T-helper 1 cell treated with Interleukin-12 subunit alpha and Interleukin-12 subunit beta and Interleukin-4 antibody, amounts not matched to agents 30 ng/mL and 1 ng/mL, for 36 hours (primary cell): ENCODE measurements around the gene RNF157. TPM values are rescaled to one million over a fixed set of nuclear protein-coding genes. Genes with fewer than 3 reads are reported as not detected.

ENCODE experiments used
- intact Hi-C: fragments of 100-400 bp; cut with micrococcal nuclease; formaldehyde crosslinking; loops from one replicate; pipeline ENCODE4 v1.15.1; 2024
- total RNA-seq: library from RNA; stranded (reverse); gene quantifications from 2 replicates; pipeline ENCODE4 v1.2.3, GENCODE V29; 2022

The RNF157 gene
- total RNA-seq, 1 donor from 2014 or later = 104 TPM

GRCh38 chr17:76131692-76132573 is 108.4 kb downstream of the RNF157 start:
- intact Hi-C loops = no loop called here

GRCh38 chr17:76131051-76131691 is 109.1 kb downstream of the RNF157 start:
- intact Hi-C loops = no loop called here

GRCh38 chr17:76130473-76130872 is 109.8 kb downstream of the RNF157 start:
- intact Hi-C loops = no loop called here

- intact Hi-C loops = loop anchor here (2.0 kb wide), 1 partner anchor 15 kb away; the partner anchor contains the start of gene FOXJ1
Measured at GRCh38 chr17:76125922-76126321, 114.4 kb downstream of the RNF157 start.

GRCh38 chr17:76125391-76125675 is 115.0 kb downstream of the RNF157 start:
- intact Hi-C loops = no loop called here

- intact Hi-C loops = no loop called here
Measured at GRCh38 chr17:76124582-76125390, 115.5 kb downstream of the RNF157 start.

- intact Hi-C loops = no loop called here
Measured at GRCh38 chr17:76123749-76124581, 116.3 kb downstream of the RNF157 start.

GRCh38 chr17:76123191-76123499 is 117.1 kb downstream of the RNF157 start:
- intact Hi-C loops = no loop called here

- intact Hi-C loops = no loop called here
Measured at GRCh38 chr17:76122431-76123190, 117.7 kb downstream of the RNF157 start.

GRCh38 chr17:76121932-76122430 is 118.3 kb downstream of the RNF157 start:
- intact Hi-C loops = loop anchor here (1.0 kb wide), 4 partner anchors 19 to 177 kb away; partner anchors contain the start of gene EXOC7

- intact Hi-C loops = loop anchor here (1.0 kb wide), 4 partner anchors 17 to 179 kb away; partner anchors contain the start of gene EXOC7
Measured at GRCh38 chr17:76120658-76121008, 119.7 kb downstream of the RNF157 start.

- intact Hi-C loops = no loop called here
Measured at GRCh38 chr17:76119409-76120371, 120.6 kb downstream of the RNF157 start.

GRCh38 chr17:76115138-76115754 is 125.0 kb downstream of the RNF157 start:
- intact Hi-C loops = no loop called here

GRCh38 chr17:76111956-76112355 is 128.3 kb downstream of the RNF157 start:
- intact Hi-C loops = no loop called here

GRCh38 chr17:76107509-76107908 is 132.8 kb downstream of the RNF157 start:
- intact Hi-C loops = loop anchor here (5.0 to 10.0 kb wide), 2 partner anchors 95 to 397 kb away; partner anchors contain the start of gene RHBDF2

GRCh38 chr17:76106703-76107102 is 133.6 kb downstream of the RNF157 start:
- intact Hi-C loops = loop anchor here (5.0 to 10.0 kb wide), 2 partner anchors 94 to 398 kb away; partner anchors contain the start of gene RHBDF2

- intact Hi-C loops = loop anchor here (5.0 to 10.0 kb wide), 2 partner anchors 93 to 400 kb away; partner anchors contain the start of gene RHBDF2
Measured at GRCh38 chr17:76104896-76105231, 135.4 kb downstream of the RNF157 start.
